HL-60 (cell line): ENCODE data around the gene TTYH2.

Experiments
- DNase-seq, 2 experiments: peaks; one replicate each; pipeline ENCODE4 v3.0.0-alpha.2; 2010 to 2020; ENCODE audit warnings: low read depth in 1 of 2, low spot score in 1 of 2
- H3K27ac ChIP-seq: fragments of 250-450 bp; sonication (Bioruptor Pico); replicated peaks from 2 replicates; pipeline ENCODE4 v1.5.1; 2020; ENCODE audit warnings: mild to moderate bottlenecking, moderate library complexity
- H3K27me3 ChIP-seq: fragments of 250-450 bp; sonication (Bioruptor Pico); 2 replicates; pipeline ENCODE4 v1.5.1; 2021; ENCODE audit warnings: mild to moderate bottlenecking, moderate library complexity; ENCODE audit not compliant: insufficient read depth, poor library complexity, severe bottlenecking
- H3K4me3 ChIP-seq: replicated peaks from 2 replicates; pipeline ENCODE4 v1.5.1; 2011; ENCODE audit warnings: mild to moderate bottlenecking, control low read depth, low read length; ENCODE audit not compliant: insufficient read depth
- GABPA ChIP-seq: IDR thresholded peaks from 2 replicates; pipeline ENCODE4 v1.6.1; 2012; ENCODE audit warnings: low read depth
- POLR2AphosphoS5 ChIP-seq: IDR thresholded peaks from 2 replicates; pipeline ENCODE4 v1.6.1; 2012; ENCODE audit warnings: low read depth
- SPI1 ChIP-seq: IDR thresholded peaks from 2 replicates; pipeline ENCODE4 v1.6.1; 2012; ENCODE audit warnings: low read depth, mild to moderate bottlenecking, borderline replicate concordance
- TF ChIP-seq, protein P1 (sequence below): IDR thresholded peaks from 2 replicates; pipeline ENCODE4 v1.6.1; 2012; ENCODE audit warnings: low read depth; ENCODE audit not compliant: insufficient replicate concordance
- TF ChIP-seq, protein P2 (sequence below): IDR thresholded peaks from one replicate; pipeline ENCODE4 v1.5.1; 2011; ENCODE audit warnings: low read length, control low read depth, inconsistent platforms; ENCODE audit not compliant: insufficient read depth

Gene TTYH2

GRCh38 chr17:74272731-74273201, 59.4 kb downstream of the TTYH2 start:
- DNase-seq, result no peak
- H3K27me3 ChIP-seq, result peaks cover 11% of the 10 kb centered on the region
- no peak for TF ChIP-seq GABPA
- TF ChIP-seq, protein P1, sequence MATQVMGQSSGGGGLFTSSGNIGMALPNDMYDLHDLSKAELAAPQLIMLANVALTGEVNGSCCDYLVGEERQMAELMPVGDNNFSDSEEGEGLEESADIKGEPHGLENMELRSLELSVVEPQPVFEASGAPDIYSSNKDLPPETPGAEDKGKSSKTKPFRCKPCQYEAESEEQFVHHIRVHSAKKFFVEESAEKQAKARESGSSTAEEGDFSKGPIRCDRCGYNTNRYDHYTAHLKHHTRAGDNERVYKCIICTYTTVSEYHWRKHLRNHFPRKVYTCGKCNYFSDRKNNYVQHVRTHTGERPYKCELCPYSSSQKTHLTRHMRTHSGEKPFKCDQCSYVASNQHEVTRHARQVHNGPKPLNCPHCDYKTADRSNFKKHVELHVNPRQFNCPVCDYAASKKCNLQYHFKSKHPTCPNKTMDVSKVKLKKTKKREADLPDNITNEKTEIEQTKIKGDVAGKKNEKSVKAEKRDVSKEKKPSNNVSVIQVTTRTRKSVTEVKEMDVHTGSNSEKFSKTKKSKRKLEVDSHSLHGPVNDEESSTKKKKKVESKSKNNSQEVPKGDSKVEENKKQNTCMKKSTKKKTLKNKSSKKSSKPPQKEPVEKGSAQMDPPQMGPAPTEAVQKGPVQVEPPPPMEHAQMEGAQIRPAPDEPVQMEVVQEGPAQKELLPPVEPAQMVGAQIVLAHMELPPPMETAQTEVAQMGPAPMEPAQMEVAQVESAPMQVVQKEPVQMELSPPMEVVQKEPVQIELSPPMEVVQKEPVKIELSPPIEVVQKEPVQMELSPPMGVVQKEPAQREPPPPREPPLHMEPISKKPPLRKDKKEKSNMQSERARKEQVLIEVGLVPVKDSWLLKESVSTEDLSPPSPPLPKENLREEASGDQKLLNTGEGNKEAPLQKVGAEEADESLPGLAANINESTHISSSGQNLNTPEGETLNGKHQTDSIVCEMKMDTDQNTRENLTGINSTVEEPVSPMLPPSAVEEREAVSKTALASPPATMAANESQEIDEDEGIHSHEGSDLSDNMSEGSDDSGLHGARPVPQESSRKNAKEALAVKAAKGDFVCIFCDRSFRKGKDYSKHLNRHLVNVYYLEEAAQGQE, result no peak
- no peak for TF ChIP-seq POLR2AphosphoS5
- no peak for TF ChIP-seq SPI1
- TF ChIP-seq, protein P2, sequence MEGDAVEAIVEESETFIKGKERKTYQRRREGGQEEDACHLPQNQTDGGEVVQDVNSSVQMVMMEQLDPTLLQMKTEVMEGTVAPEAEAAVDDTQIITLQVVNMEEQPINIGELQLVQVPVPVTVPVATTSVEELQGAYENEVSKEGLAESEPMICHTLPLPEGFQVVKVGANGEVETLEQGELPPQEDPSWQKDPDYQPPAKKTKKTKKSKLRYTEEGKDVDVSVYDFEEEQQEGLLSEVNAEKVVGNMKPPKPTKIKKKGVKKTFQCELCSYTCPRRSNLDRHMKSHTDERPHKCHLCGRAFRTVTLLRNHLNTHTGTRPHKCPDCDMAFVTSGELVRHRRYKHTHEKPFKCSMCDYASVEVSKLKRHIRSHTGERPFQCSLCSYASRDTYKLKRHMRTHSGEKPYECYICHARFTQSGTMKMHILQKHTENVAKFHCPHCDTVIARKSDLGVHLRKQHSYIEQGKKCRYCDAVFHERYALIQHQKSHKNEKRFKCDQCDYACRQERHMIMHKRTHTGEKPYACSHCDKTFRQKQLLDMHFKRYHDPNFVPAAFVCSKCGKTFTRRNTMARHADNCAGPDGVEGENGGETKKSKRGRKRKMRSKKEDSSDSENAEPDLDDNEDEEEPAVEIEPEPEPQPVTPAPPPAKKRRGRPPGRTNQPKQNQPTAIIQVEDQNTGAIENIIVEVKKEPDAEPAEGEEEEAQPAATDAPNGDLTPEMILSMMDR, result no peak
- no peak overlapping the region for H3K27ac ChIP-seq
- H3K4me3 ChIP-seq, result no peak overlapping the region

- H3K27ac ChIP-seq, result no peak within 1 kb of the TSS
- peak in 1 of 2 experiments; percentile 14 for DNase-seq
- no peak for TF ChIP-seq POLR2AphosphoS5
- TF ChIP-seq, protein P1, result no peak
- TF ChIP-seq, protein P2, result no peak
- TF ChIP-seq GABPA, result no peak
- no peak for TF ChIP-seq SPI1
- no peak within 1 kb of the TSS for H3K4me3 ChIP-seq
- peaks cover 11% of the 10 kb centered on the region for H3K27me3 ChIP-seq
Observed at GRCh38 chr17:74274060-74274708, 60.8 kb downstream of the TTYH2 start, which contains the start of gene DNAI2. Gene DNAI2 (plus strand): TSS chr17:74274234. CDS start chr17:74281818, 7,584 bp downstream.

DNA sequence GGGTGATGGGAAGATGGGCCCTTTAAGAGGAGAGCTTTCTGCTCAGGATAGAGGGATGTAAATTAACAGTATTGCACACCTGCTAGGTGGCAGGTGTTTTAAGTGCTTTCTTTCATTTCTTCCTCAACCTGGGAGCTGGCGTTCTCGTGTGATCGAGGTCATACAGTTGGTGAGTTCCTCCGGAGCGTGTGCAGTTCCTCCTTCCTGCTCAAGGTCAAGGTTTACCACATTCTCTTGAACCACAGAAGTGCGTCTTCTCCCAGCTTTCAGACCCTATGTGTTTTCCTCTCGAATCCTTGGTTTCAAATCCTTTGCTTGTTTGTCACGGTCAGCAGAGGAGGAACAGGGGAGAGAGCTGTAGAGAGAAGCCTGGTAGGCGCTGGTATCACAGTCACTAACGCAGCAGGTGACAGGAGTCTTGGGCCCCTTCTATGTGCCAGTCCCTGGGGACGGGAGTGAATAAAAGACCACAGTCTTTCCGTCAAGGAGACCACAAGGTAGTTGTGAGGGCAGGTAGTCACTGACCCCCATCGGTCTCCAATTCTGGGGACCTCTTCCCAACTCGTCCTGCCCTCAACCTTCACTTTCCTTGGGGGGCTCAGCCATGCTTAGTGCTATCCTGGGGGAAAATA, 61.5 kb downstream of the TTYH2 start:
- no peak overlapping the region for H3K27ac ChIP-seq
- no peak overlapping the region for H3K4me3 ChIP-seq
- TF ChIP-seq SPI1 (peak; percentile 89; the same call in 1 of the 2 replicates), POLR2AphosphoS5 (0 out of 2 replicates have a peak, but pooled peaks have one; percentile 21)
- TF ChIP-seq, protein P2, result no peak
- H3K27me3 ChIP-seq, result peaks cover 11% of the 10 kb centered on the region
- peak; percentile 33 to 65 for DNase-seq
